GM18520 (cell line): Measurements from ENCODE around the gene USP40.
"Not testable (repeated sequence)": the region's sequence is repeated elsewhere in the genome, so short reads cannot be mapped to it uniquely, and the experiment has no call there.

ENCODE experiments used
- ATAC-seq: cut with Tn5 transposase; IDR thresholded peaks from one replicate; pipeline ENCODE4 v1.9.1; 2021; ENCODE audit not compliant: unreplicated experiment

USP40 gene, protein sequence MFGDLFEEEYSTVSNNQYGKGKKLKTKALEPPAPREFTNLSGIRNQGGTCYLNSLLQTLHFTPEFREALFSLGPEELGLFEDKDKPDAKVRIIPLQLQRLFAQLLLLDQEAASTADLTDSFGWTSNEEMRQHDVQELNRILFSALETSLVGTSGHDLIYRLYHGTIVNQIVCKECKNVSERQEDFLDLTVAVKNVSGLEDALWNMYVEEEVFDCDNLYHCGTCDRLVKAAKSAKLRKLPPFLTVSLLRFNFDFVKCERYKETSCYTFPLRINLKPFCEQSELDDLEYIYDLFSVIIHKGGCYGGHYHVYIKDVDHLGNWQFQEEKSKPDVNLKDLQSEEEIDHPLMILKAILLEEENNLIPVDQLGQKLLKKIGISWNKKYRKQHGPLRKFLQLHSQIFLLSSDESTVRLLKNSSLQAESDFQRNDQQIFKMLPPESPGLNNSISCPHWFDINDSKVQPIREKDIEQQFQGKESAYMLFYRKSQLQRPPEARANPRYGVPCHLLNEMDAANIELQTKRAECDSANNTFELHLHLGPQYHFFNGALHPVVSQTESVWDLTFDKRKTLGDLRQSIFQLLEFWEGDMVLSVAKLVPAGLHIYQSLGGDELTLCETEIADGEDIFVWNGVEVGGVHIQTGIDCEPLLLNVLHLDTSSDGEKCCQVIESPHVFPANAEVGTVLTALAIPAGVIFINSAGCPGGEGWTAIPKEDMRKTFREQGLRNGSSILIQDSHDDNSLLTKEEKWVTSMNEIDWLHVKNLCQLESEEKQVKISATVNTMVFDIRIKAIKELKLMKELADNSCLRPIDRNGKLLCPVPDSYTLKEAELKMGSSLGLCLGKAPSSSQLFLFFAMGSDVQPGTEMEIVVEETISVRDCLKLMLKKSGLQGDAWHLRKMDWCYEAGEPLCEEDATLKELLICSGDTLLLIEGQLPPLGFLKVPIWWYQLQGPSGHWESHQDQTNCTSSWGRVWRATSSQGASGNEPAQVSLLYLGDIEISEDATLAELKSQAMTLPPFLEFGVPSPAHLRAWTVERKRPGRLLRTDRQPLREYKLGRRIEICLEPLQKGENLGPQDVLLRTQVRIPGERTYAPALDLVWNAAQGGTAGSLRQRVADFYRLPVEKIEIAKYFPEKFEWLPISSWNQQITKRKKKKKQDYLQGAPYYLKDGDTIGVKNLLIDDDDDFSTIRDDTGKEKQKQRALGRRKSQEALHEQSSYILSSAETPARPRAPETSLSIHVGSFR

DNA sequence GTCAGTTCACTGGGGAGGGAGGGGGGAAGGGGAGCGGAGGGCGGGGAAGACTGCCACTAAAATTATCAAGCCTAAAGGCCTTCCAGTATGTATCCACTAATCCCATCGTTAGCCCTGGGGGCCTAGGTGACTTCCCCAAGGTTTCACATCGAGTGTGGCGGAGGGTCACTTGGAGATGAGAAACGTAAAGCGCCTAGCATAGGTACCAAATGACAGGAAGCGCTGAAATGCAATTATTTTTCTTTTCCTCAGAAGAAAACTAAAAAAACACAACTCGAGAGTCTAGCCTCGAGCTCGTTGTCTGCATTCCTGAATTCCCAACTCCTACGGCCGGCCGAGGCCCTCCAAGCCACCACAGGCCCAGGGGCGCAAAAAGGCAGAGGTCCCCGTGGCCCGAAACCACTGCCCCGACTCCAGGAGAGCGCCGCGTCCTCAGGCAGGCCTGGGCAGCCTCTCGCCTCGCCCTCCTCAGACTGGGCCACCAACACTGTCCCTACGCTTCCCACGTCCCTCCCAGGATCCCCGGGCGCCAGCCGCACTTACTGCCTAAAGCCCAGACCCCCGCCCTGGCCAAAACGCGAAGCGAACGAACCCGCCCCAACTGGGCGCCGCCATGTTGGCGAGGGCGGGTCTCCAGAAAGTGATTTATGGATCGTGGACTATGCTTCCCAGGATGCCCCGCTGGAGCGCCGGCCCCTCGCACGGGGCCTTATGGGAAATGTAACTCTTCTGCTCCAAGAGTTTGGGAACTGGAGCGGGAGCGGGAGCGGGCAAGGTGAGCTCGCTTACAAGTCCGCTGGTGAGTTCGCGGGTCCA, at the start of gene USP40:
Gene USP40 (minus strand): TSS at position 642 of the 816 bp plus-strand sequence. CDS start 1,228 bp downstream, outside the sequence.
- no peak for ATAC-seq

DNA sequence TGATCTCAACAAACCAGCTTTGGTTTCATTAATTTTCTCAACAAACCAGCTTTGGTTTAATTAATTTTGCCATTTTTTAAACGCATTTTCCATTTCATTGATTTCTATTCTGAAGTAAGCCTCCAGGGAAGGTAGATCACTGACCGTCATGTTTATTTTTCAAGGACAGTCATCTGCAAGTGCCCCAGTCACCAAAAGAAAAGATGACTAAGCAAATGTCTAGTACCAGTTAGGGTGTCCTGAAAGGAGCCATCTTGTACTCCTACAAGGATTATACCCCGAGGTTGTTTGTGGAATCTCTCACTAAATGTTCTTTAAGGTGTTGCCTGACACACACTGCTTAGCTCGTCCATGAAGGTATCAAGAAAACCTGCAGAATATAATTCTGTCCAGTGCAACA, 44.7 kb upstream of the USP40 start:
- ATAC-seq: no peak

GRCh38 chr2:233605680-233606079, 39.1 kb upstream of the USP40 start:
- ATAC-seq: no peak

GRCh38 chr2:233604826-233605225, 38.2 kb upstream of the USP40 start:
- ATAC-seq: no peak

DNA sequence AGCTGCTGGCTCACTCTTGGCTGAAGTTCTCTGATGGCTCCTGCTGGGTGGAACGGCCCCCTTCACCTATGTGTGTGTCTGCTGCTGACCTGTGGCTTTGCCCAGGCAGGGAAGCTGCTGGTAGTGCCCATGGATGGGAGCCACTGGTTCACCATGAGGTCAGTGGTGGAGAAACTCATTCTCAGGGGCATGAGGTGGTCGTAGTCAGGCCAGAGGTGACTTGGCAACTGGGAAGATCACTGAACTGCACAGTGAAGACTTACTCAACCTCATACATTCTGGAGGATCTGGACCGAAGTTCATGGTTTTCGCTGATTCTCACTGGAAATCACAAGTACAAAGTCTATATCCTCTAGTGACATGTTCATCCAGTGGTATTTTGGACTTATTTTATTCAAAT, 36.9 kb upstream of the USP40 start:
- no peak for ATAC-seq

- ATAC-seq: no peak
These were observed 35.5 kb upstream of the USP40 start for GRCh38 chr2:233602076-233602475.

- ATAC-seq: no peak
These were observed 33.8 kb upstream of the USP40 start for GRCh38 chr2:233600386-233600785.

DNA sequence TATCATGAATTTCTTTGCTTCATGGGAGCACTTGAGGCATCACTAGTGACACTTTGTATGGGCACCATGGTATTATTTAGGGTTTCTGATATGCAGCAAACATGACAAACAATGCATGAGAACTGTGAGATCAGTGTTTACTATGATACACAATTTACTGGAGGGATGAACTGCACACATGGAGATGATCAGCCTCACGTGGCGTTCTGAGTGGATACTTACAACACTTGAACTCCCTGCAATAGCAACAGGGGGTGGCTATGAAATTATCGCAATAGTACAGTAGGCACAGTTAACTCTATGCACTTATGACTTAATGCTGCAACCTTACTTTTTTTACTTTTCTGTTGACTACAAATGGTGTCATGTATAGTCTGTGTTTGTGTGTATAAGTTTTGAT, 32.4 kb upstream of the USP40 start:
- no peak for ATAC-seq

GRCh38 chr2:233597522-233597921, 30.9 kb upstream of the USP40 start:
- no peak for ATAC-seq

- no peak for ATAC-seq
These were observed 26.6 kb upstream of the USP40 start for GRCh38 chr2:233593201-233593600.

GRCh38 chr2:233592706-233593105, 26.1 kb upstream of the USP40 start:
- ATAC-seq: not testable (repeated sequence)

GRCh38 chr2:233588400-233588799, 21.8 kb upstream of the USP40 start:
- ATAC-seq: no peak

DNA sequence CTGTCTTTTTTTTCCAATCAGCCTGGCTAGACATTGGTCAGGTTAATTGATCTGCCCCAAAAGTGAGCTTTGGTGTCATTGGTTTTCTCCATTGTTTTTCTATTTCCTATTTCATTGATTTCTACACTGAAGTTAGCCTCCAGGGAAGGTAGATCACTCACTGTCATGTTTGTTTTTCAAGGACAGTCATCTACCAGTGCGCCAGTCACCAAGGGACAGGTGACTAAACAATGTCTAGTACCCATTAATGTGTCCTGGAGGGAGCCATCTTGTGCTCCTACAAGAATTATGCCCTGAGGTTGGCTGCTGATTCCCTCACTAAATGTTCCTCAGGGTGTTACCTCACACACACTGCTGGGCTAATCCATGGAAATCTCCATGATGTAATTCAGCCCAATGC, 17.6 kb upstream of the USP40 start:
- ATAC-seq: no peak

GRCh38 chr2:233583217-233583965, 16.8 kb upstream of the USP40 start:
- not testable (repeated sequence) for ATAC-seq

DNA sequence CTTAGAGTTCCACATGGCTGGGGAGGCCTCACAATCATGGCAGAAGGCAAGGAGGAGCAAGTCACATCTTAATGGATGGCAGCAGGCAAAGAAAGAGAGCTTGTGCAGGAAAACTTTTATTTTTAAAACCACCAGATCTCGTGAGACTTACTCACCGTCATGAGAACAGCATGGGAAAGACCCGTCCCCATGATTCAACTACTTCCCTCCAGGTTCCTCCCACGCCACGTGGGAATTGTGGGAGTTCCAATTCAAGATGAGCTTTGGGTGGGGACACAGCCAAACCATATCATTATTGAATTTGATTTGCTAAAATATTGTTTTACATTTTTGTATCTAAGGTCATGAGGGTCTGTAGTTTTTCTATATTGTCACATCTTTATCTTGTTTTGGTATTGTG, 10.8 kb upstream of the USP40 start:
- not testable (repeated sequence) for ATAC-seq

GRCh38 chr2:233572468-233572867, 5.9 kb upstream of the USP40 start:
- ATAC-seq: no peak

GRCh38 chr2:233571462-233571861, 4.9 kb upstream of the USP40 start:
- no peak for ATAC-seq

DNA sequence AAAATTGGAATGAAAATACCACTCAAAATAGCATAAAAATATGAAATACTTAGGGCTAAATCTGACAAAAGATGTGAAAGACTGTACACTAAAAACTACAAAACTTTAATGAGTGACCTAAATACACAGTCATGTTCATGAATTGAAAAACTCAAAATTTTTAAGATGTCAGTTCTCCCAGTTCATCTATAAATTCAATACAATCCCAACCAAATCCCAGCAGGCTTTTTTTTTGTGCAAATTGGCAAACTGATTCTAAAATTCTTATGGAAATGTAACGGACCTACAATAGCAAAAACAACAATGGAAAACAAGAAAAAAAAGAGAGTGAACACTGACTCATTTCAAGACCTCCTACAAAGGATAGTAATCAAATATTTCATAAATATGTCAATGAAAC, 4.4 kb upstream of the USP40 start:
- ATAC-seq: no peak

DNA sequence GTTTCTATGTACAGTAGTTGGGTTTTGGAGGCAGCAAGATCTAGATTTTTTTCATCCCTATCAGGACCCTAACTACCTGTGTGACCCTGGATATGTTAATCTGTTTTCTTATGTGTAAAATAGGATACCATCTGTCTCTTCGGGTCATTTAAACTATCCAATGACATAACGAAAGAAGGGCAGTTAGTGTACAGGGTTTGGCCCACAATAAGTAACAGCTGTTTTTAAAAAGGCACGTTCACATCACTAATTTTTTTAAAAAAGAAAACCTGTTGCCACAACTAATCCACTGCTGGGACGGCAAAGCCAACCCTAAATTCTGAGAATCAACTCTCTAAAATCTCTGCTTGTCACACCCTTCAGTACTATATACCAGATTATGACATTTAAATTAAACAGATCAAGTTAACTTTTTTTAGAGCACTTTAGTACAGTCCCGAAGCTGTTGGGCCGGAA, 869 bp downstream of the USP40 start:
- no peak for ATAC-seq
